ENCODE data around the gene CASP7.

- TF ChIP-seq CTCF (IDR thresholded peaks at IDR 0.05) (no peak), POLR2A (IDR thresholded peaks at IDR 0.05) (no peak)
These were observed 6.3 kb downstream of the CASP7 start for GRCh38 chr10:113686028-113686427.
